HepG2 (cell line): ENCODE data around the gene TAT. TPM values are rescaled to one million over a fixed set of nuclear protein-coding genes. Genes with fewer than 3 reads are reported as not detected.
A peak's percentile ranks its signal among the peaks of the same experiment; 100 is the strongest.

ENCODE experiments used
- ATAC-seq: fragments of 200-7000 bp; cut with Tn5 transposase; 3 replicates; pipeline ENCODE4 v1.9.1; 2020; ENCODE audit warnings: mild to moderate bottlenecking, moderate library complexity
- BruUV-seq: library from RNA; stranded (reverse); fragments of 400-500 nt; replicated peaks from 2 replicates; lab custom pipeline; 2021; lab: Mats Ljungman, UMichigan
- CTCF ChIA-PET: fragments of 300-600 bp; formaldehyde crosslinking; extraction: SDS; loops from one replicate; lab custom pipeline; 2021; ENCODE audit warnings: low total read pairs, inconsistent platforms, low intra/inter-chr PET ratio; lab: Yijun Ruan, JAX
- POLR2A ChIA-PET: fragments of 350-600 bp; sonication (Branson Sonifier 250); formaldehyde crosslinking; loops from one replicate; lab custom pipeline; 2020; ENCODE audit warnings: antibody characterized with exemption, inconsistent platforms; lab: Yijun Ruan, JAX
- DNase-seq: peaks from one replicate; pipeline ENCODE4 v3.0.0-alpha.2; 2015; ENCODE audit warnings: low spot score
- FAIRE-seq: peaks from 3 replicates; lab custom pipeline; 2011; peaks lifted over from hg19 to GRCh38; lab: Jason Lieb, UNC
- H2AFZ ChIP-seq: one replicate; pipeline ENCODE4 v1.6.1; 2011; ENCODE audit warnings: low read length, inconsistent platforms
- H3K27ac ChIP-seq: fragments of 300-600 bp; 3 replicates; pipeline ENCODE4 v1.8.0; 2011; ENCODE audit warnings: mixed run types, mild to moderate bottlenecking, mixed read lengths, low read length, inconsistent platforms; ENCODE audit not compliant: insufficient read depth; ENCODE audit errors: extremely low read length
- H3K27me3 ChIP-seq, 2 experiments: fragments of 200-600 bp in 1 of 2; 2 replicates in 1 of 2; 3 replicates in 1 of 2; pipeline versions ENCODE4 v1.6.0 to v1.8.0; 2011; ENCODE audit warnings: low read length in 2 of 2, mild to moderate bottlenecking in 2 of 2, moderate library complexity in 2 of 2, inconsistent platforms in 1 of 2; ENCODE audit not compliant: insufficient read depth in 2 of 2, control insufficient read depth in 1 of 2
- H3K36me3 ChIP-seq, 2 experiments: fragments of 200-600 bp in 1 of 2; replicated peaks in 1 of 2; 2 replicates in 1 of 2; 3 replicates in 1 of 2; pipeline versions ENCODE4 v1.5.1 to v1.8.0; 2011; ENCODE audit warnings: low read length in 2 of 2, inconsistent platforms in 1 of 2; ENCODE audit not compliant: insufficient read depth in 2 of 2, control insufficient read depth in 1 of 2
- H3K4me1 ChIP-seq: 2 replicates; pipeline ENCODE4 v1.5.1; 2012; ENCODE audit warnings: low read length, inconsistent platforms; ENCODE audit not compliant: insufficient read depth
- H3K4me2 ChIP-seq: 2 replicates; pipeline ENCODE4 v1.6.0; 2011; ENCODE audit warnings: low read depth, low read length, inconsistent platforms
- H3K4me3 ChIP-seq, 3 experiments: fragments of 200-600 bp in 1 of 3; sonication (generic), shearing (Covaris generic) in 1 of 3; replicated peaks in 1 of 3; 2 replicates each; pipeline ENCODE4 v1.5.1; 2011 to 2016; ENCODE audit warnings: low read length in 3 of 3, inconsistent platforms in 2 of 3, low read depth in 2 of 3, mild to moderate bottlenecking in 2 of 3, control low read depth in 1 of 3, mixed read lengths in 1 of 3; ENCODE audit not compliant: insufficient read depth in 1 of 3
- H3K79me2 ChIP-seq: one replicate; pipeline ENCODE4 v1.6.1; 2011; ENCODE audit warnings: low read length, inconsistent platforms; ENCODE audit not compliant: insufficient read depth
- H3K9ac ChIP-seq: 2 replicates; pipeline ENCODE4 v1.6.0; 2011; ENCODE audit warnings: mild to moderate bottlenecking, low read depth, low read length, inconsistent platforms; ENCODE audit not compliant: insufficient read depth
- H3K9me3 ChIP-seq: 2 replicates; pipeline ENCODE4 v1.5.1; 2012; ENCODE audit warnings: mild to moderate bottlenecking, low read length
- H4K20me1 ChIP-seq: 2 replicates; pipeline ENCODE4 v1.6.0; 2011; ENCODE audit warnings: inconsistent platforms, mild to moderate bottlenecking, low read length, moderate library complexity; ENCODE audit not compliant: insufficient read depth
- AHR ChIP-seq: IDR thresholded peaks from 2 replicates; pipeline ENCODE4 v1.6.1; 2018; ENCODE audit warnings: missing genetic modification reagents, missing compliant biosample characterization
- CTCF ChIP-seq: sonication (generic); formaldehyde crosslinking; IDR thresholded peaks from 2 replicates; pipeline ENCODE4 v1.5.0; 2020; ENCODE audit warnings: mild to moderate bottlenecking, missing genetic modification reagents, moderate library complexity
- ELF3 ChIP-seq: IDR thresholded peaks from 2 replicates; pipeline ENCODE4 v1.6.1; 2016; ENCODE audit warnings: missing genetic modification reagents, missing compliant biosample characterization
- HIVEP1 ChIP-seq: sonication (generic); formaldehyde crosslinking; IDR thresholded peaks from 2 replicates; pipeline ENCODE4 v1.4.0; 2020; ENCODE audit warnings: mild to moderate bottlenecking, missing genetic modification reagents
- MTF1 ChIP-seq: sonication (generic); formaldehyde crosslinking; IDR thresholded peaks from 2 replicates; pipeline ENCODE4 v1.5.0; 2020; ENCODE audit warnings: missing genetic modification reagents
- NCOA2 ChIP-seq: sonication (generic); formaldehyde crosslinking; IDR thresholded peaks from 2 replicates; pipeline ENCODE4 v1.8.0; 2022; ENCODE audit warnings: inconsistent platforms
- NFKBIZ ChIP-seq: IDR thresholded peaks from 2 replicates; pipeline ENCODE4 v1.6.1; 2018; ENCODE audit warnings: missing genetic modification reagents, missing compliant biosample characterization
- RAD21 ChIP-seq: fragments of 450-650 bp; formaldehyde crosslinking; IDR thresholded peaks from 2 replicates; pipeline ENCODE4 v1.5.0; 2020; ENCODE audit warnings: mild to moderate bottlenecking
- SAP130 ChIP-seq: IDR thresholded peaks from 2 replicates; pipeline ENCODE4 v1.6.1; 2016; ENCODE audit warnings: low read depth
- SMC3 ChIP-seq: IDR thresholded peaks from 2 replicates; pipeline ENCODE4 v1.6.1; 2011; ENCODE audit warnings: low read length, improper control_type of control experiment
- STAG1 ChIP-seq: sonication (generic); formaldehyde crosslinking; IDR thresholded peaks from 2 replicates; pipeline ENCODE4 v1.4.0; 2020; ENCODE audit warnings: missing genetic modification reagents
- TEAD3 ChIP-seq: optimal IDR thresholded peaks from 2 replicates; pipeline ENCODE3; 2016; ENCODE audit warnings: borderline replicate concordance
- XRCC5 ChIP-seq: fragments of 200-400 bp; formaldehyde crosslinking; optimal IDR thresholded peaks from 2 replicates; pipeline ENCODE3; 2017; ENCODE audit warnings: mild to moderate bottlenecking, low read length
- ZNF44 ChIP-seq: sonication (generic); formaldehyde crosslinking; IDR thresholded peaks from 2 replicates; pipeline ENCODE4 v1.5.1; 2020; ENCODE audit warnings: mild to moderate bottlenecking, missing genetic modification reagents
- ZNF501 ChIP-seq: sonication (generic); formaldehyde crosslinking; IDR thresholded peaks from 2 replicates; pipeline ENCODE4 v1.5.1; 2020; ENCODE audit warnings: mild to moderate bottlenecking, moderate library complexity, missing genetic modification reagents
- ZNF672 ChIP-seq: sonication (generic); formaldehyde crosslinking; IDR thresholded peaks from 2 replicates; pipeline ENCODE4 v1.8.1; 2022; ENCODE audit warnings: missing genetic modification reagents
- WGBS: methylation state at CpG from one replicate; pipeline ENCODE4 v1.1.6; 2017; ENCODE audit warnings: low lambda C conversion rate; 5-methylcytosine and 5-hydroxymethylcytosine counted together
- in situ Hi-C: cut with HindIII; loops from 2 replicates; pipeline ENCODE4 v1.10.0; 2017; ENCODE audit warnings: low pct_unique_long_range_greater_than_20kb; ENCODE audit not compliant: extremely low pct_ligation_motif_present
- intact Hi-C: fragments of 100-400 bp; cut with micrococcal nuclease; formaldehyde crosslinking; loops from one replicate; pipeline ENCODE4 v1.10.0; 2022; ENCODE audit not compliant: unreplicated experiment
- polyA plus RNA-seq, 8 experiments: library from polyadenylated mRNA; depleted of rRNA in 3 of 8; stranded (reverse) in 7 of 8; unstranded in 1 of 8; fragments of >200 nt; fragmentation: Illumina TruSeq in 4 of 8; extraction: Trizol in 4 of 8; gene quantifications; 2 replicates each; pipeline versions ENCODE4 v1.2.1 to v1.2.3, GENCODE V29; 2011 to 2016; ENCODE audit warnings: low read depth in 4 of 8, missing spikeins in 1 of 8, mixed read lengths in 1 of 8; ENCODE audit not compliant: insufficient read depth in 1 of 8
- total RNA-seq, 5 experiments: library from RNA; depleted of rRNA; stranded (reverse); fragments of >200 nt; fragmentation: Illumina TruSeq; extraction: Trizol; gene quantifications; 2 replicates each; pipeline ENCODE4 v1.2.3, GENCODE V29; 2016; ENCODE audit warnings: low read depth in 1 of 5
- TF ChIP-seq, protein P1 (sequence below): IDR thresholded peaks from 2 replicates; pipeline ENCODE4 v1.4.0; 2020; ENCODE audit warnings: mild to moderate bottlenecking, missing genetic modification reagents
- TF ChIP-seq, protein P2 (sequence below): sonication (generic); formaldehyde crosslinking; IDR thresholded peaks from 2 replicates; pipeline ENCODE4 v1.4.0; 2020; ENCODE audit warnings: missing genetic modification reagents

The TAT gene
- total and polyA plus RNA-seq, 2 of the 13 experiments (the other 11 are each of a cell fraction or from before 2014, with no cell fraction given), result 1.6 to 5.8 TPM

GRCh38 chr16:71537643-71538042, 39.2 kb downstream of the TAT start:
- FAIRE-seq, result peak; percentile 99
- intact Hi-C loops, result loop anchor here (1.0 to 5.0 kb wide), 3 partner anchors 35 to 125 kb away; no protein-coding TSS in a partner anchor
- TF ChIP-seq ZNF672 (CRISPR knock-in tag) (no peak), ELF3 (CRISPR knock-in tag) (peak; percentile 31; the same call in 1 of the 2 replicates), RAD21 (CRISPR knock-in tag) (peak; percentile 77), AHR (CRISPR knock-in tag) (0 out of 2 replicates have a peak, but pooled peaks have one; percentile 27), SAP130 (CRISPR knock-in tag) (0 out of 2 replicates have a peak, but pooled peaks have one; percentile 18), MTF1 (CRISPR knock-in tag) (no peak), NFKBIZ (0 out of 2 replicates have a peak, but pooled peaks have one; percentile 32), XRCC5 (peak; percentile 82), NCOA2 (no peak), TEAD3 (CRISPR knock-in tag) (peak; percentile 15), ZNF501 (0 out of 2 replicates have a peak, but pooled peaks have one; percentile 35), CTCF (CRISPR knock-in tag) (peak; percentile 92), STAG1 (peak; percentile 83), SMC3 (peak; percentile 88), HIVEP1 (CRISPR knock-in tag) (0 out of 2 replicates have a peak, but pooled peaks have one; percentile 23), ZNF44 (no peak)
- TF ChIP-seq, protein P1, sequence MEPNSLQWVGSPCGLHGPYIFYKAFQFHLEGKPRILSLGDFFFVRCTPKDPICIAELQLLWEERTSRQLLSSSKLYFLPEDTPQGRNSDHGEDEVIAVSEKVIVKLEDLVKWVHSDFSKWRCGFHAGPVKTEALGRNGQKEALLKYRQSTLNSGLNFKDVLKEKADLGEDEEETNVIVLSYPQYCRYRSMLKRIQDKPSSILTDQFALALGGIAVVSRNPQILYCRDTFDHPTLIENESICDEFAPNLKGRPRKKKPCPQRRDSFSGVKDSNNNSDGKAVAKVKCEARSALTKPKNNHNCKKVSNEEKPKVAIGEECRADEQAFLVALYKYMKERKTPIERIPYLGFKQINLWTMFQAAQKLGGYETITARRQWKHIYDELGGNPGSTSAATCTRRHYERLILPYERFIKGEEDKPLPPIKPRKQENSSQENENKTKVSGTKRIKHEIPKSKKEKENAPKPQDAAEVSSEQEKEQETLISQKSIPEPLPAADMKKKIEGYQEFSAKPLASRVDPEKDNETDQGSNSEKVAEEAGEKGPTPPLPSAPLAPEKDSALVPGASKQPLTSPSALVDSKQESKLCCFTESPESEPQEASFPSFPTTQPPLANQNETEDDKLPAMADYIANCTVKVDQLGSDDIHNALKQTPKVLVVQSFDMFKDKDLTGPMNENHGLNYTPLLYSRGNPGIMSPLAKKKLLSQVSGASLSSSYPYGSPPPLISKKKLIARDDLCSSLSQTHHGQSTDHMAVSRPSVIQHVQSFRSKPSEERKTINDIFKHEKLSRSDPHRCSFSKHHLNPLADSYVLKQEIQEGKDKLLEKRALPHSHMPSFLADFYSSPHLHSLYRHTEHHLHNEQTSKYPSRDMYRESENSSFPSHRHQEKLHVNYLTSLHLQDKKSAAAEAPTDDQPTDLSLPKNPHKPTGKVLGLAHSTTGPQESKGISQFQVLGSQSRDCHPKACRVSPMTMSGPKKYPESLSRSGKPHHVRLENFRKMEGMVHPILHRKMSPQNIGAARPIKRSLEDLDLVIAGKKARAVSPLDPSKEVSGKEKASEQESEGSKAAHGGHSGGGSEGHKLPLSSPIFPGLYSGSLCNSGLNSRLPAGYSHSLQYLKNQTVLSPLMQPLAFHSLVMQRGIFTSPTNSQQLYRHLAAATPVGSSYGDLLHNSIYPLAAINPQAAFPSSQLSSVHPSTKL (CRISPR knock-in tag), result 0 out of 2 replicates have a peak, but pooled peaks have one; percentile 13
- TF ChIP-seq, protein P2, sequence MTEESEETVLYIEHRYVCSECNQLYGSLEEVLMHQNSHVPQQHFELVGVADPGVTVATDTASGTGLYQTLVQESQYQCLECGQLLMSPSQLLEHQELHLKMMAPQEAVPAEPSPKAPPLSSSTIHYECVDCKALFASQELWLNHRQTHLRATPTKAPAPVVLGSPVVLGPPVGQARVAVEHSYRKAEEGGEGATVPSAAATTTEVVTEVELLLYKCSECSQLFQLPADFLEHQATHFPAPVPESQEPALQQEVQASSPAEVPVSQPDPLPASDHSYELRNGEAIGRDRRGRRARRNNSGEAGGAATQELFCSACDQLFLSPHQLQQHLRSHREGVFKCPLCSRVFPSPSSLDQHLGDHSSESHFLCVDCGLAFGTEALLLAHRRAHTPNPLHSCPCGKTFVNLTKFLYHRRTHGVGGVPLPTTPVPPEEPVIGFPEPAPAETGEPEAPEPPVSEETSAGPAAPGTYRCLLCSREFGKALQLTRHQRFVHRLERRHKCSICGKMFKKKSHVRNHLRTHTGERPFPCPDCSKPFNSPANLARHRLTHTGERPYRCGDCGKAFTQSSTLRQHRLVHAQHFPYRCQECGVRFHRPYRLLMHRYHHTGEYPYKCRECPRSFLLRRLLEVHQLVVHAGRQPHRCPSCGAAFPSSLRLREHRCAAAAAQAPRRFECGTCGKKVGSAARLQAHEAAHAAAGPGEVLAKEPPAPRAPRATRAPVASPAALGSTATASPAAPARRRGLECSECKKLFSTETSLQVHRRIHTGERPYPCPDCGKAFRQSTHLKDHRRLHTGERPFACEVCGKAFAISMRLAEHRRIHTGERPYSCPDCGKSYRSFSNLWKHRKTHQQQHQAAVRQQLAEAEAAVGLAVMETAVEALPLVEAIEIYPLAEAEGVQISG (CRISPR knock-in tag), result 0 out of 2 replicates have a peak, but pooled peaks have one; percentile 37

More at GRCh38 chr16:71537643-71538042, 39.2 kb downstream of the TAT start:
- H3K36me3 ChIP-seq, result no peaks in the 10 kb centered on the region
- WGBS, result 7% methylated on average over 5 of the region's 6 CpGs
- no peaks in the 10 kb centered on the region for H3K4me1 ChIP-seq
- H4K20me1 ChIP-seq, result no peaks in the 10 kb centered on the region
- ChIA-PET CTCF (interaction anchor here (2.2 to 2.8 kb wide), 2 partner anchors 73 to 97 kb away, joined by 9 to 20 read pairs; partner anchors contain the start of gene TLE7), POLR2A (no interaction called here)
- H3K9me3 ChIP-seq, result no peaks in the 10 kb centered on the region
- peak; percentile 66 for DNase-seq
- no peak overlapping the region for H3K27ac ChIP-seq
- BruUV-seq, result no TSS peak
- ATAC-seq, result peak; percentile 93
- H3K9ac ChIP-seq, result no peak overlapping the region
- H3K79me2 ChIP-seq, result no peaks in the 10 kb centered on the region
- H2AFZ ChIP-seq, result no peak overlapping the region
- H3K4me3 ChIP-seq, result no peak overlapping the region
- no peak overlapping the region for H3K4me2 ChIP-seq
- in situ Hi-C loops, result loop anchor here (5.0 kb wide), 1 partner anchor 35 kb away; no protein-coding TSS in a partner anchor
- H3K27me3 ChIP-seq, result peaks cover 0 to 19% of the 10 kb centered on the region in 2 experiments; a peak in 3 of 5 replicates
